8988T (cell line): Measurements from ENCODE around the gene GPHN.
"Not testable (repeated sequence)": the region's sequence is repeated elsewhere in the genome, so short reads cannot be mapped to it uniquely, and the experiment has no call there.

Experiments used
- DNase-seq: peaks from one replicate; pipeline ENCODE4 v3.0.0; 2011

GPHN gene

GRCh38 chr14:66827182-66827581 lies 319.2 kb downstream of the GPHN start:
- no peak for DNase-seq

DNA sequence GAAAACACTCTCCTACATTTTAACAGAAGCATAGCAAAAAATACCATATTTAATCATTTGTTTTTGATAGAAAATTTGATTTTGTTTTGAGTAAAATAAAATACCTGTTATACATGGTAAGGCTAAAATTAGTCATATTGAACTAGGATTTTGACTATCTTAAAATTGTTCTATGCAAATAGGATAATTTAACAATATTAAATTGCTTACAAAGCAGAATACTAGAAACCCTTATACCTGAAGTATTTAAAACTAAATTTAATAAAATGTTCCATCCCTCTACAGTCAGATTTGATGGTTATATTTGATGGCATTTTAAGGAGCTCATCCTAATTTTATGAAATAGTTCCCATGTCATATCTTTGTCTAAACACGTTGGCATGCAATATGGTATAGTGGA lies 323.2 kb downstream of the GPHN start:
- no peak for DNase-seq

GRCh38 chr14:66833816-66834215 lies 325.9 kb downstream of the GPHN start:
- DNase-seq = no peak

DNA sequence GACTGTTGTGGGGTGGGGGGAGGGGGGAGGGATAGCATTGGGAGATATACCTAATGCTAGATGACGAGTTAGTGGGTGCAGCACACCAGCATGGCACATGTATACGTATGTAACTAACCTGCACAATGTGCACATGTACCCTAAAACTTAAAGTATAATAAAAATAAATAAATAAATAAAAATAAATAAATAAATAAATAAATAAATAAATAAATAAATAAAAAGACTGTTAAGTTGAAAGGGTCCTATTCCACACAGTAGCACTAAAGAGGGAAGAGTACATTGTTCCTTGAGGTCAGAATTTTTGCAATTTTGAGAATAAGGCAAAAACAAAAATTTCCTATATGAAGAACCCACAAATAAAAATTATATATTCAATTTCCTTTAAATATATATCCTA lies 329.5 kb downstream of the GPHN start:
- not testable (repeated sequence) for DNase-seq

- DNase-seq = no peak
These were observed 335.1 kb downstream of the GPHN start for GRCh38 chr14:66842911-66843512.

- no peak for DNase-seq
These were observed 342.4 kb downstream of the GPHN start for GRCh38 chr14:66850258-66850888.

GRCh38 chr14:66853311-66853710 lies 345.4 kb downstream of the GPHN start:
- DNase-seq = no peak

DNA sequence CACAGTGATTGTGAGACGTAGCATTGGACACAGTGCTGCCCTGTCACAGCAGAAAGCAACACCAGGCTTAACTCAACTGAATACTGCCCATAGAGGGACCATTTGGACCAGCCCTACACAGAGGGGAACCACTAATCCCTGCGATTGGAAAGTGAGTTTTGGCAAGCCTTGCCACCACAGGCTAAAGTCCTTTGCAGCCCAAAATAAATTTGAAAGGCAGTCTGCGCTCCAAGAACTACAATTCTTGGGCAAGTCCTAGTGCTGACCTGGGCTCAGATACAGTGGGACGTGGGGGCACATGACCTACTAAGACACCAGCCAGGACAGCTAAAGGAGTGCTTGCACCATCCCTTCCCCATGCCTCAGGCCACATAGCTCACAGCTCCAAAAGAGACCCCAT lies 349.9 kb downstream of the GPHN start:
- no peak for DNase-seq

- no peak for DNase-seq
These were observed 351.2 kb downstream of the GPHN start for GRCh38 chr14:66859063-66859671.

GRCh38 chr14:66881596-66881995 lies 373.6 kb downstream of the GPHN start:
- DNase-seq = no peak

- DNase-seq = no peak
These were observed 376.2 kb downstream of the GPHN start for GRCh38 chr14:66884149-66884548.

- DNase-seq = no peak
These were observed 392.8 kb downstream of the GPHN start for GRCh38 chr14:66900719-66901118.

DNA sequence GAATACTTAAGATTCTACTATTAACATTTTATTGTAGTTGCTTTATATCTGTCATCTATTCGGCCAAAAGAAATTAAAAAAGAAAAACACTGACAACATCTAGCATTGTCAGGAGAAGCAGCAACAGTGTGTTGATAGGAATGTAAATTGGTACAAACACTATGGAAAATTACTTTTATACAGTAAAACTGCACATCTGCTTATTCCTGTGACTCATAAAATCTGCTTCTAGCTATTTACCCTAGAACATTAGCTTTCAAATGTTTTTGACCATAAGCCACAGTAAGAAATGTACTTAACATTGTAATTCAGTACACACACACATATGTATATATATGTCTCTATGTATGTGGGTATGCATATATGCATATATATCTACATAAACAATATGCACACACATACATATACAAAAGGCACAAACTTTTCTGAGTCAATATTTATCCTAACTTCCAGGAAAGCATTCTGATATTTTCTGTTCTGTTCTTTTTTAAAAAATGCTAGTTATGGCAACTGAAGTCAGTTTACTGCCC lies 402.4 kb downstream of the GPHN start:
- DNase-seq = no peak

DNA sequence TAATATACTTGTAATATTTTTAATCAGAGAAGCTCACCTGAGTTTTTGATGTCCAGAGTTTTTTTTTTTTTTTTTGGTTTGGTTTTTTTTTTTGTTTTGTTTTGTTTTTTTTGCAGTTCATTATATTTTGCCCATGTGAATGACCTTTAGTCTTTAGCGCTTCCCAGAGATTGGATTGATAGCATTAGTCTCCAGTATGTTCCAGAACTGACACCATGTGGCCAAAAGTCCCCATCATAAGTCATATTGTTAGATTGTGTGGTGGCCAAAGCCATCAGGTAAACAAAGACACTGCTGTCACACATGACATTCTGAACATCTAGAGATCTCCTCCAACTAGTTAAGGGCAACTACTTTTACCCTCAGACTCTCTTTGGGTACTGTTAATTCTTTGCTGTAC lies 408.5 kb downstream of the GPHN start:
- DNase-seq = no peak

GRCh38 chr14:66918527-66918926 lies 410.6 kb downstream of the GPHN start:
- no peak for DNase-seq

GRCh38 chr14:66920196-66920595 lies 412.2 kb downstream of the GPHN start:
- no peak for DNase-seq

- DNase-seq = no peak
These were observed 415.3 kb downstream of the GPHN start for GRCh38 chr14:66923251-66923650.

- no peak for DNase-seq
These were observed 431.5 kb downstream of the GPHN start for GRCh38 chr14:66939409-66939808.

DNA sequence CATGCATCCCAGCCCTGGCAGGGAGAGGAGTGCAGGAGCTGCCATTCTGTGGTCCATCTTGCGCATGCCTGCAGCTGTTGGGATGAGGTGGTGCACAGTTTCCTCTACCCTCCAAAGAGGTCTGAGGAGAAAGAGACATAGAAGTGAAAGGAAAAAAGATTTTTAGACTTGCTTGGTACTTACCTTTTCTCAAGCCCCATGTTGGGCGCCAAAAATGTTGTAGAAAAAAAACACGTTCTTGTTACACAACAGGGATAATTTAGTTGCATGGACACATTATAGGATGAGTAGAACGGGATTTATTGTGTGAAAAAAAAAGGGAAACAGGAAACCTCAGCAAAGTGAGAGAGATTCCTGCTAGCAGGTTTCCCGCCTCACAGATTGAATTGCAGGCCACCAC lies 436.9 kb downstream of the GPHN start:
- DNase-seq = no peak

DNA sequence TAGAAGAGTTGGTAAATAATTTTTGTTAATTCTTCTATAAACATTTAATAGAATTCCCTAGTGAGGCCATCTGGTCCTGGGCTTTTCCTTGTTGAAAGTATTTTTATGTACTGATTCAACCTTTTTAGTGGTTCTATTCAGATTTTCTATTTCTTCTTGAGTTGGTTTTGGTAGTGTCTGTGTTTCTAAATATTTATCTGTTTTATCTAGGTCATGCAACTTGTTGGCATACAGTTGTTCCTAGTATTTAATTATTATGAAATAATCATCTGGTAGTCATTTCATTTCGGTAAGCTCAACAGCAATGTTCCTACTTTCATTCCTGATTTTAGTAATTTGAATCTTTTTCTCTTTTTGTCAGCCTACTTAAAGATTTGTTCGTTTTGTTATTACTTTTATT lies 447.2 kb downstream of the GPHN start:
- no peak for DNase-seq

DNA sequence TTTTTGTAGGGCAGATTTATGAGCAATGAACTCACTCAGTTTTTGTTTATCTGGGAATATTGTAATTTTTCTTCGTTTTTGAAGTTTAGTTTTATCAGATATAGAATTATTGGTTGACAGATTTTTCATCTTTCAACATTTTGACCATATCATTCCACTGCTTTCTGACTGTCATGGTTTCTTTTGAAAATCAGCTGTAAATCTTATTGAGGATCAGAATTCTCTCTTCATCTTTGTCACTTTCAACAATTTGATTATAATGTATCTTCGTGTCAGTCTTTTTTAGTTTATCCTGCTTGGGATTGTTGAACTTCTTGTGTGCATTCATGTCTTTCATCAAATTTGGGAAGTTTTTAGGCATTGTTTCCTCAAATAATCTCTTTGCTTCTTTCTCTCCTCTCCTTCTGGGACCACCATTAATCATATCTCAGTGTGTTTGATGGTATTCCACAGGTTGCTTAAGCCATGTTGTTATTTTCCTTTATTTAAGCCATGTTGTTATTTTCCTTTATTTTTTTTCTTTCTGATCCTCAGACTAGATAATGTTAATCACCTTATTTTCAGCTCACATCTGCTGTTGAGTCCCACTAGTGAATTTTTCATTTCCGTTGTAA lies 451.6 kb downstream of the GPHN start:
- DNase-seq = no peak

DNA sequence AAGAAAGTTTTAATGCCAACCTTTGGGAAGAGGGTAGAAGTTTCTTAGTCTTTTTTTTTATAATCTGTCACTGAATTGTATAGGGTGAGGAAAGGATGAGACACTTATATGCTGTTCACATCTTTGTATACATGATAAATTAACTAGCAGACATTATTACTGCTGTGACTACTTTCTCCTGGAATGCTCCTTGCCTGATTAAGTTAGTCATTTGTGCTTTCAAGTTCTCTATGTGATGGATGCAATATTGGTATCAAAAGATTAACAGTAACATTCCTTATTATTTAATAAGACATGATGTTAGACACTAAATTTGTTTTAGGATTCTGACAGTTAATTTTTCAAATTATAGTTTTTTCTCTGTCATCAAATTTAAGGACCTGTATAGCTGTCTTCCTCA lies 457.9 kb downstream of the GPHN start:
- DNase-seq = no peak

DNA sequence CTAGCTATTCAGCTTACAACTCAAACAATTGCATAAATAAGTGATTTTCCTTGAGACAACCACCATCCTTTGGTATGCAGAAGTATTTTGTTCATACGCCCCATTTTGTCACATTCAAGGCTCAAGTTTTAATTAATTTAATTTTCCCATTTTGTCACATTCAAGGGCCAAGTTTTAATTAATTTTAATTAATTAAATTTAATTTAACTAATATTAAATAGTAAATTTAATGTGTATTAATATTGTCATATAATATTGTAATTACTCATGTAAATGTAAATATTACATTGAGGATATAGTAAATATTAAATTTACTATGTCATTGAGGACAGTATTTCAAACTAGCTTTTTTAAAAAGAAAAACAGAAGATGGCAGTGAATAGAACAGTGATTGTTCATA lies 464.5 kb downstream of the GPHN start:
- no peak for DNase-seq

DNA sequence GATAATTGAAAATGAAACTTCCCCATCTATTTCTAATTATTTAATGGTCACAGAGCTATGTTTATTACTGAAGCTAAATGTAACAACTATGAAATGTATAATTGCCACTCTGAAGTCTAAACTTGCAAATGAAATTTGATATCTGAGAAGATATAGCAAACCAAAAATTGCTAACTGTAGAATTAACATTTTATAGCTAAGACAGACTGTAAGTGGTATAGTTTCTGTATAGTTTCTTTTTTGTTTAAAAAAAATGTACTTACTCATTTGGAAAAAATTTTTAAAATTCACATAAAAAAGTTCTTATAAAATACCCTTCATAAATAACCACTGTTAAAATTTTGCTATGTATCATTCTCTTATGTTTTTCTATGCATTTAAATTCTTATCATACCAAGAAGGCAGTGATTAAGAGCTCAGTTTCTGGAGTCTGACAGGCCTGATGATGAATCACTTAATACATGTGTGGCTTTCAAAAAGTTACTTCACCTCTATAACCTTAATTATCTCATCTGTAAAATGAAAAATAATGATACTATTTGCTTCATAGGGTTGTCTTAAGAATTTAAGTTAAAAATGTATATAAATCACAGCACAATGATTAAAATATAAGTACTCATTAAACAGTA lies 466.6 kb downstream of the GPHN start:
- DNase-seq = no peak
